SU-DHL-6 (cell line): ENCODE results near the gene SLC30A10.

Experiments used
- EZH2phosphoT487 ChIP-seq: fragments of 200-600 bp; sonication (generic), shearing (Covaris generic); conservative IDR thresholded peaks from 2 replicates; pipeline ENCODE4 v1.6.1; 2018; ENCODE audit warnings: mild to moderate bottlenecking, antibody characterized with exemption, low read length, moderate library complexity, mixed read lengths
- TF ChIP-seq, protein P1 (sequence below): fragments of 200-600 bp; sonication (generic); IDR thresholded peaks from one replicate; pipeline ENCODE4 v1.5.1; 2017; ENCODE audit warnings: antibody characterized with exemption, mild to moderate bottlenecking, low read length, moderate library complexity; ENCODE audit not compliant: insufficient read depth, poor library complexity, severe bottlenecking

- TF ChIP-seq, protein P1, sequence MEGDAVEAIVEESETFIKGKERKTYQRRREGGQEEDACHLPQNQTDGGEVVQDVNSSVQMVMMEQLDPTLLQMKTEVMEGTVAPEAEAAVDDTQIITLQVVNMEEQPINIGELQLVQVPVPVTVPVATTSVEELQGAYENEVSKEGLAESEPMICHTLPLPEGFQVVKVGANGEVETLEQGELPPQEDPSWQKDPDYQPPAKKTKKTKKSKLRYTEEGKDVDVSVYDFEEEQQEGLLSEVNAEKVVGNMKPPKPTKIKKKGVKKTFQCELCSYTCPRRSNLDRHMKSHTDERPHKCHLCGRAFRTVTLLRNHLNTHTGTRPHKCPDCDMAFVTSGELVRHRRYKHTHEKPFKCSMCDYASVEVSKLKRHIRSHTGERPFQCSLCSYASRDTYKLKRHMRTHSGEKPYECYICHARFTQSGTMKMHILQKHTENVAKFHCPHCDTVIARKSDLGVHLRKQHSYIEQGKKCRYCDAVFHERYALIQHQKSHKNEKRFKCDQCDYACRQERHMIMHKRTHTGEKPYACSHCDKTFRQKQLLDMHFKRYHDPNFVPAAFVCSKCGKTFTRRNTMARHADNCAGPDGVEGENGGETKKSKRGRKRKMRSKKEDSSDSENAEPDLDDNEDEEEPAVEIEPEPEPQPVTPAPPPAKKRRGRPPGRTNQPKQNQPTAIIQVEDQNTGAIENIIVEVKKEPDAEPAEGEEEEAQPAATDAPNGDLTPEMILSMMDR, result no peak
- no peak for TF ChIP-seq EZH2phosphoT487
Observed at GRCh38 chr1:219940707-219941106, 12.3 kb upstream of the SLC30A10 start.
